K562 (cell line): Measurements from ENCODE around the gene PRELID2. TPM values are rescaled to one million over a fixed set of nuclear protein-coding genes. Genes with fewer than 3 reads are reported as not detected.

Experiments used
- CHAMP1 ChIP-seq: fragments of 450-650 bp; IDR thresholded peaks from 2 replicates; pipeline ENCODE4 v1.6.1; 2016; ENCODE audit warnings: mild to moderate bottlenecking
- CREBBP ChIP-seq: IDR thresholded peaks from one replicate; pipeline ENCODE4 v1.6.1; 2012; ENCODE audit warnings: low read depth, mild to moderate bottlenecking, control low read depth, inconsistent platforms, low read length
- ETS2 ChIP-seq: IDR thresholded peaks from 2 replicates; pipeline ENCODE4 v1.6.1; 2016; ENCODE audit warnings: borderline replicate concordance, missing genetic modification characterization, mild to moderate bottlenecking, moderate library complexity, missing compliant biosample characterization; ENCODE audit not compliant: poor library complexity, severe bottlenecking
- MITF ChIP-seq: IDR thresholded peaks from 2 replicates; pipeline ENCODE4 v1.6.1; 2014; ENCODE audit warnings: antibody characterized with exemption
- MXD1 ChIP-seq: fragments of 250-450 bp; sonication (Bioruptor Pico); IDR thresholded peaks from 2 replicates; pipeline ENCODE4 v1.8.0; 2021; ENCODE audit warnings: borderline replicate concordance, mild to moderate bottlenecking, moderate library complexity; ENCODE audit not compliant: poor library complexity, severe bottlenecking
- SAFB ChIP-seq: fragments of 200-400 bp; formaldehyde crosslinking; IDR thresholded peaks from 2 replicates; pipeline ENCODE4 v1.6.1; 2017; ENCODE audit warnings: low read depth, low read length, borderline replicate concordance
- SNRNP70 ChIP-seq: fragments of 200-400 bp; formaldehyde crosslinking; optimal IDR thresholded peaks from 2 replicates; pipeline ENCODE3; 2017; ENCODE audit warnings: low read depth, low read length
- SREBF2 ChIP-seq: sonication (generic); formaldehyde crosslinking; IDR thresholded peaks from 2 replicates; pipeline ENCODE4 v1.4.0; 2020; ENCODE audit warnings: mild to moderate bottlenecking, missing genetic modification reagents
- THAP7 ChIP-seq: fragments of 250-450 bp; sonication (Bioruptor Pico); IDR thresholded peaks from 2 replicates; pipeline ENCODE4 v1.5.0; 2021
- THRA ChIP-seq: fragments of 450-650 bp; IDR thresholded peaks from 2 replicates; pipeline ENCODE4 v1.6.1; 2017; ENCODE audit warnings: mild to moderate bottlenecking, moderate library complexity
- ZFX ChIP-seq: sonication (generic); formaldehyde crosslinking; IDR thresholded peaks from 2 replicates; pipeline ENCODE4 v1.8.0; 2022; ENCODE audit warnings: mild to moderate bottlenecking, missing genetic modification reagents, moderate library complexity
- ZNF280A ChIP-seq: fragments of 450-650 bp; IDR thresholded peaks from 2 replicates; pipeline ENCODE4 v1.6.1; 2018; ENCODE audit warnings: mild to moderate bottlenecking, low read depth; ENCODE audit not compliant: partially characterized antibody
- ZNF324 ChIP-seq: fragments of 250-450 bp; sonication (Bioruptor Pico); IDR thresholded peaks from 2 replicates; pipeline ENCODE4 v1.4.0; 2020; ENCODE audit warnings: mild to moderate bottlenecking
- ZNF512 ChIP-seq: IDR thresholded peaks from 2 replicates; pipeline ENCODE4 v1.6.1; 2016; ENCODE audit warnings: missing genetic modification characterization, missing compliant biosample characterization
- polyA plus RNA-seq, 8 experiments: library from polyadenylated mRNA; depleted of rRNA in 4 of 8; stranded (reverse) in 5 of 8; unstranded in 3 of 8; fragments of >200 nt; fragmentation: Nextera tagmentation in 2 of 8; fragmentation: Illumina TruSeq in 1 of 8; extraction: Ambion mirVana in 2 of 8; extraction: Trizol in 1 of 8; gene quantifications; 2 replicates each; pipeline versions ENCODE4 v1.2.1 to v1.2.3, GENCODE V29; 2011 to 2014; ENCODE audit warnings: inconsistent platforms in 1 of 8, missing spikeins in 1 of 8
- total RNA-seq, 7 experiments: library from RNA; depleted of rRNA in 6 of 7; stranded (reverse); fragments of >200 nt in 6 of 7; fragmentation: Illumina TruSeq in 2 of 7; extraction: Trizol in 2 of 7; gene quantifications; 2 replicates each; pipeline versions ENCODE4 v1.2.1 to v1.2.3, GENCODE V29; 2011 to 2021; ENCODE audit warnings: low replicate concordance in 1 of 7

Gene PRELID2
- total and polyA plus RNA-seq, 9 of the 15 experiments (the other 6 are each of a cell fraction or from before 2014, with no cell fraction given) = 6.4 to 68.2 (median 28.8) TPM

- TF ChIP-seq THAP7 (no peak), ZNF512 (tag) (no peak), SREBF2 (CRISPR knock-in tag) (no peak), ZNF324 (CRISPR knock-in tag) (no peak), ETS2 (tag) (no peak), MITF (peak; percentile 56; the same call in 1 of the 2 replicates), CREBBP (no peak), ZFX (peak; percentile 73; the same call in 1 of the 2 replicates), ZNF280A (no peak), CHAMP1 (peak; percentile 89), THRA (no peak), SAFB (no peak), SNRNP70 (no peak), MXD1 (CRISPR knock-in tag) (no peak)
These were observed 19.6 kb upstream of the PRELID2 start (continued) for GRCh38 chr5:145854651-145855258.
